Stimulated activated naive CD8-positive, alpha-beta T cell treated with anti-CD3 and anti-CD28 coated beads, Interleukin-15, Interleukin-2, amounts not matched to agents 100 U/mL and 50 U/mL, for 24 hours (primary cell): ENCODE results near the gene PLCG1.

Experiments used
- ATAC-seq: fragments of 150-1000 bp; cut with Tn5 transposase; one replicate; pipeline ENCODE4 v1.10.0; 2021
- DNase-seq: peaks from one replicate; pipeline ENCODE4 v3.0.0; 2021

The PLCG1 gene

DNA sequence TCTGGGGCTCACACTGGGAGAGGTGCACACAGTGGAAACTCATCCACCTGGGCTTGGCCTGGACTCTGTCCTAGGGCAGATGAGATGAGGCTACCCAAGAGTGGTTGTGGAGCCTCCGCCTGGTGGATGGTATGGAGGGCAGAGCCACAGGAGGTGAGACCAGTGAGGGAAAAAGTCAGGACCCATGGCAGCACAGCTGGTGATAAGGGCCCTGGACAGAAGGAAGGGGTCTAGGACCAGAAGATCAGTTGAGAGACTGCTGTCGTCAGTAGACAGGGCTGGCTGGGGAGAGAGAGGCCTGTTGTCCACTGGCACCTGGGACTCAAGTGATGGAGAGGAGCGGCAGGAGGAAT lies 29.8 kb downstream of the PLCG1 start:
- no peak for DNase-seq
- no peak for ATAC-seq

DNA sequence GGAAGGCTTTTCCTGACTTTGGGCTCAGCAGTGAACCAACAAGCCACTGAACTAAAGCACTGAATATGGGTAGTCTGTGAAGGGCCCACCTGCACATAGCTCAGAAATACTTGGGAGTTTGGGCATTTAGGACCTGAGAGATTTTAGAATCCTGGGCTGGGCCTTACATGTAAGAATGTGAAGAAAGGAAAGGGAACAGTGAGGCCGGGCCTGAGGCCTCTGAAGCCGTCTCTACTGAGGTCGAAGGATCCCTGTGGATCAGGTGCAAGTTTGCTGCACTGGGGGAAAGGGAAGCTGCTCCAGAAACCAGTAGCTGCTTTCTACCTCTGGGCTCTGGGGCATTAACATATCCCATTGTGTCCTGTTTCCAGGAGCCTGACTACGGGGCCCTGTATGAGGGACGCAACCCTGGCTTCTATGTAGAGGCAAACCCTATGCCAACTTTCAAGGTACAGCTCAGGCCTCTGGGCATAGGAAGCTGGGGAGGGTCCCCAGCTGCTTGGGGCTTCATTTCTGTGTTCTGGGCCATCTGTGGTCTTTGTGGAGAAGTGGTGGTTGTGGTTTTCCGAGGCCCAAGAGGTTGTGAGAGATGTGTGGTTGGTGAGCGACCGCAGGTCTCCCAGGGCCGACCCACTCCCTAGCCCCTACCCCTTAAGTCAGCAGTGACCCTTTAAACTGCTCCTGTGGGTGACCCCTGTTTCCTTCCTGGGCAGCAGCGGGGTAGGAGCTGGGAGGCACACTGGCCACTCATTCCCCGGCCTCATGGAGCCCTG lies 30.3 kb downstream of the PLCG1 start:
- ATAC-seq (no peak), DNase-seq (no peak)

DNA sequence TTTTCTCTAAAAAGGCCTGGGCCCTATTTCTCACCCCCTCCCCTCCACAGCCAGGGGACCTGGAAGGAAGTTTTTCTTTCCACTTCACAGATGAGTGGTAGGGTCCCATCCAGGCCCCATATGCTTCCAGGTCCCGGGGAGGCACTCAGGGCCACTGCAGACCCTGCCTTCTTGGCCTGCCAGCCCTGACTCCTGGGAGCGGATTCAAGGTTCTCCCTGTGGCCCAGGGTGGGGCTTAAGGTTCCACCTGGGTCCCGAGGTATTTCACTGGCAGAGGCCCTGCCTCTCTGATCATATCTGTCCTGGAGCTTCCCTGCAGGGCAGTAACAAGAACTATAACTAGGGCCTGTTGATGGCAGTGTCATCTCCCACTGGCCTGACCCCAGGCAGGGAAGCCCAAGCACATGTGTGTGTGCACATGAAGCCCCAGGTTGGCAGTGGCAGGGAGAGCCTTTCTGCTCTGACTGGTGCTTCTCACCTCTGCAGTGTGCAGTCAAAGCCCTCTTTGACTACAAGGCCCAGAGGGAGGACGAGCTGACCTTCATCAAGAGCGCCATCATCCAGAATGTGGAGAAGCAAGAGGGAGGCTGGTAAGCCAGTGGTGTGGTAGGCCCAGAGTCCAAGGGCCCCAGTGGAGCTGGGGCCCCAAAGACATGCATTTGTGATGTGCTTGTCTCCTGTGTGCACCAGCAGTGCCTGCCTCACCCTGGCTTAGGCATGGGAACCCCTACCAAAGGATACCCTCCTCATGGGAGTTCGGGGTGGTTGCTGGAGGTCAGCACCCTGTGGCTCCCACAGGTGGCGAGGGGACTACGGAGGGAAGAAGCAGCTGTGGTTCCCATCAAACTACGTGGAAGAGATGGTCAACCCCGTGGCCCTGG lies 31.2 kb downstream of the PLCG1 start:
- ATAC-seq, result no peak
- no peak for DNase-seq

DNA sequence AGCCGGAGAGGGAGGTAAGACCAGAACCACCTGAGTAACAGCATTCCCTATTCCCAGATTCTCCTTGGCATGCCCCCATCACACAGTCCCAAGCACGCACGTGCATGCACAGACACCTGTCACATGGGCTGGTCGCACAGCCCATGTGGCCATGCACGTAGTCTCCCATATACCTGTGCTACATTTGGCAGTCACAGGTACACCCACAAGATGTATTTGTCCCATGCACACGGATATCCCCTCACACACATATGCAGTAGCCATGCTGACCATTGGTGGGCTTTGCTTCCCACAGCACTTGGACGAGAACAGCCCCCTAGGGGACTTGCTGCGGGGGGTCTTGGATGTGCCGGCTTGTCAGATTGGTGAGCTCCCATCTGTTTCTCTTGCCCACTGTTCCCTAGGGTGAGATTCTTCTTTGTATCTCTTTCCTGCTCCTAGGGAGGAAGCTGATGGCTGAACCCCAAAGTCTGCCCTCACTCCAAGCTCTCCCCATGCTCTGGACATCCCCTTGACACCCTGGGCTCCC lies 31.9 kb downstream of the PLCG1 start:
- DNase-seq (no peak), ATAC-seq (no peak)

DNA sequence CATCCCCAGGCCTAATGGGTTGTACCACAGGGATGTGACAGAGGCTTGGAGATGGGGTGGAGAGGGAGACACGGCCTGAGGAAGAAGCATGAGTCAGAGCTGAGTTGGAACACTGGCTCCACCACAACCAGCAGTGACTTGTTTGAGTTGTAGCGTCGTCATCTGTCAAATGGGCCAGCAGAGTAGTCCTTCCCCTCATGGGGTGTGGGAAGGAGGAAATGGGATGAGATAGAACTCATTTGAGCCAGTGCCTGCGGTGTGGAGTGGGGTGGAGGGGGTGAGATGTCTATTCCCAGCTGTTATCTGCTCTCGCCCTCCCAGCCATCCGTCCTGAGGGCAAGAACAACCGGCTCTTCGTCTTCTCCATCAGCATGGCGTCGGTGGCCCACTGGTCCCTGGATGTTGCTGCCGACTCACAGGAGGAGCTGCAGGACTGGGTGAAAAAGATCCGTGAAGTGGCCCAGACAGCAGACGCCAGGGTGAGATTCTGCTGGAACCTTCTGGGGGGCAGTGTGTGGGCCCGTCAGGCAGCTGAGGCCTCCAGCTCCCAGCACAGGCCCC lies 32.5 kb downstream of the PLCG1 start:
- no peak for ATAC-seq
- peak; percentile 1 for DNase-seq

DNA sequence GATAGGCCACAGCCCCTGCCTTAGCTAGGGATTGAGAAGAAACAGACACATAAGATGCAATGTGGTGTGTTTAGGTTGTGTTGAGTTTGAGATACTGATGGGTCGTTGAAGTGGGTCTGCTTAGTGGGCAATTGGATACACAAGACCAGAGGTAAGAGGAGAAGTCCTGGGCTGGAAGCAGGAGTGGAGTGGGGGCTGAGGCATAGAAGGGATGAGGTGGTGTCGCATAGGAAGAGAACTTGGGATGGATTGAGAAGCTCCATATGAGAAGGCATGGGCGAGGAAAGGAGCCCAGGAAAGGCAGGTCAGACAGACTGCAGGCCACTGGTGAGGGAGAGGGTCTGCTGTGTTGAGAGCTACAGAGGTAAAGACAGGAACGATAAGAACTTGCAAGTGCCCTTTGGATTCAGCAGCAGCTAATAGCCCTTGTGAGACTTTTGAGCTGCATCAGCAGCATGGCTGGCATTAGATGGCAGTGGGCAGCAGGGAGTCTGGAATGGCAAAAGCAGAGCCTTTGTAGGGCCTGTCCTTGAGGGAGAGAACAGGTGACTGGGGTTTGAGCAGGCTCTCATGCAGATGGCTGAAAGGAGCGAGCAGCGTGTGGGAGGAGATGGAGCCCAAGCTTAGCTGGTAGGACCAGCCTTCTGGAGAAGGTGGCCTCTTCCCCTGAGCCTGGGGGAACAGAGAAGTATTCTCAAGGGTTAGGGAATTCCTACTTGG lies 33.2 kb downstream of the PLCG1 start:
- ATAC-seq (no peak), DNase-seq (peak; percentile 2)

DNA sequence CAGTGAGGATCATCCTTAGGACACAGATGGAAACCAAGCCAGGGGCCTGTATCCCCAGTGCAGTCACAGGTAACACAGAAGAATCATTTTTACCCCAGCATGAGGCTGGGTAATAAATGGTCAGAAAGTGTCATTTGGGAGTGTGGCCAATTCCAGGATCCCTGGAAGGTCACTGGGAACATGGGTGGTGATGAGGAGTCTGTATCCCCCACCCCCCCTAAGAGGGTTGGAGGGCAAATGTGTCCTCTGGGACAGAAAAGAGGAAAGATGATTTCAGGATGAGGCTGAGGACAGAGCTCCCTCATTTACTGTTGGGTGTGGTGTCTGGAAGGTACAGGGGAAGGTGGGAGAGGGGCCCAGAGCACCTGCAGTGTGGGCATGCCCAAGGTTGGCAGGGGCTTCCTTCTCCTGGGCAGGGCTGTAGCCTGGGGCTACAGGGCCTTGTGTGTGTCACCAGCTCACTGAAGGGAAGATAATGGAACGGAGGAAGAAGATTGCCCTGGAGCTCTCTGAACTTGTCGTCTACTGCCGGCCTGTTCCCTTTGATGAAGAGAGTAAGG lies 34.5 kb downstream of the PLCG1 start:
- ATAC-seq (no peak), DNase-seq (peak; percentile 2)

DNA sequence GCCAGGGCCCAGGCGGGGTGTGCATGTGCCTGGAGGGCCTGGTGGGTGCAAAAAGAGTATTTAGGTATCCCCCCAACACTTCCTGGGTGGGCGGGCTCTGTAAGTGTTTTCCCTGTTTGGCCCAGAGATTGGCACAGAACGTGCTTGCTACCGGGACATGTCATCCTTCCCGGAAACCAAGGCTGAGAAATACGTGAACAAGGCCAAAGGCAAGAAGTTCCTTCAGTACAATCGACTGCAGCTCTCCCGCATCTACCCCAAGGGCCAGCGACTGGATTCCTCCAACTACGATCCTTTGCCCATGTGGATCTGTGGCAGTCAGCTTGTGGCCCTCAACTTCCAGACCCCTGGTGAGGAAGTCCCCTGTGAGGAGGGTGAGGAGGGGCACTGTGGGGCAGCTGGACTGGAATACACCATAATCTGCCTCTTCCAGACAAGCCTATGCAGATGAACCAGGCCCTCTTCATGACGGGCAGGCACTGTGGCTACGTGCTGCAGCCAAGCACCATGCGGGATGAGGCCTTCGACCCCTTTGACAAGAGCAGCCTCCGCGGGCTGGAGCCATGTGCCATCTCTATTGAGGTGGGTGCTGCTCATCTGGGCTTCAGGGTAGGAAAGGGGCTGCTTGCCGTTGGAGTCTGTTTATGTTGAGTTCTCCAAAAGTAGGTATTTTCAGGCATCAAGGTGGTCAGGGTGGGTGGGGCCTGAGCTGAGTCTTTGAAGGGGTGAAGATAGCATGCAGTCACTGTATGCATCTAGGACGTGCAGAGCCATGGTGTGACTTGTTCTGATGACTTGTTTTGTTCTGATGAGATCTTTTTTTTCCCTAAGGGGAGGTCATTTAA lies 35.2 kb downstream of the PLCG1 start:
- ATAC-seq (peak; percentile 7), DNase-seq (peak; percentile 9)

DNA sequence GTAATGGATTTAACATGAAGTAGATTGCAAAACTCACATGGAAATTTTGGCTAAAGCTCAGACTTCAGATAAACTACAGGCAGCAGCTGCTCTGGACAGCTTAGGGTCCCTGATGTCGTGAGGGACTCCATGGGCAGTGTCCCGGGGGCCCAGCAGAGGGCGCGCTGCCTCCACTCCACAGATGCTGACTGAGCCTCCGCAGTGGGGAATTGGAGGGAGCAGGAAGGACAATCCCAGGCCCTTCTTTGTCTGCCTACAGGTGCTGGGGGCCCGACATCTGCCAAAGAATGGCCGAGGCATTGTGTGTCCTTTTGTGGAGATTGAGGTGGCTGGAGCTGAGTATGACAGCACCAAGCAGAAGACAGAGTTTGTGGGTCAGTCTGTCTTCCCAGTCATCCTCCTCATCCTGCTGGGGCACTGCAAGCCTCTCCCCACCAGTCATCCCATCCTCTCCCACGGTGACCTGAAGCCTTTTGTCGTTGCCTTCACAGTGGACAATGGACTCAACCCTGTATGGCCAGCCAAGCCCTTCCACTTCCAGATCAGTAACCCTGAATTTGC lies 35.9 kb downstream of the PLCG1 start:
- peak; percentile 69 for ATAC-seq
- peak; percentile 75 for DNase-seq

DNA sequence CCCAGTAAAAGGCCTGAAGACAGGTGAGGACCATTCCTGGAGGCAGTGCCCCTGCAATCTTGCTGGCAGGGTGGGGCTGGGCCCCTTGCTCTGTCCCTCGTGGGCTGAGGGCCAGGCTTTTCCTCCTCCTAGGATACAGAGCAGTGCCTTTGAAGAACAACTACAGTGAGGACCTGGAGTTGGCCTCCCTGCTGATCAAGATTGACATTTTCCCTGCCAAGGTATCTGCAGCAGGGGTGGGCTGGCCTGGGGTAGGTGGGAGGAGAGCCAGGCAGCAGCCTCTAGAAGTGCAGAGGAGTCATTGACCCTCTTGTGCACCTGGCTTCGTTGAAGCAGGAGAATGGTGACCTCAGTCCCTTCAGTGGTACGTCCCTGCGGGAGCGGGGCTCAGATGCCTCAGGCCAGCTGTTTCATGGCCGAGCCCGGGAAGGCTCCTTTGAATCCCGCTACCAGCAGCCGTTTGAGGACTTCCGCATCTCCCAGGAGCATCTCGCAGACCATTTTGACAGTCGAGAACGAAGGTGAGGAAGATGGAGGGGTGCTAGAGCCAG lies 36.5 kb downstream of the PLCG1 start:
- no peak for DNase-seq
- ATAC-seq, result no peak

DNA sequence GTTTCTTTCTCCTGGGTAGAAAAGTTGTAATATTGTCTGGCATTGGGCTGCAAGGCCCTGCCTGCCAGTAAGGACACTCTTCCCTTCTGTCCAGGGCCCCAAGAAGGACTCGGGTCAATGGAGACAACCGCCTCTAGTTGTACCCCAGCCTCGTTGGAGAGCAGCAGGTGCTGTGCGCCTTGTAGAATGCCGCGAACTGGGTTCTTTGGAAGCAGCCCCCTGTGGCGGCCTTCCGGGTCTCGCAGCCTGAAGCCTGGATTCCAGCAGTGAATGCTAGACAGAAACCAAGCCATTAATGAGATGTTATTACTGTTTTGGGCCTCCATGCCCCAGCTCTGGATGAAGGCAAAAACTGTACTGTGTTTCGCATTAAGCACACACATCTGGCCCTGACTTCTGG lies 37.0 kb downstream of the PLCG1 start:
- DNase-seq, result no peak
- no peak for ATAC-seq

DNA sequence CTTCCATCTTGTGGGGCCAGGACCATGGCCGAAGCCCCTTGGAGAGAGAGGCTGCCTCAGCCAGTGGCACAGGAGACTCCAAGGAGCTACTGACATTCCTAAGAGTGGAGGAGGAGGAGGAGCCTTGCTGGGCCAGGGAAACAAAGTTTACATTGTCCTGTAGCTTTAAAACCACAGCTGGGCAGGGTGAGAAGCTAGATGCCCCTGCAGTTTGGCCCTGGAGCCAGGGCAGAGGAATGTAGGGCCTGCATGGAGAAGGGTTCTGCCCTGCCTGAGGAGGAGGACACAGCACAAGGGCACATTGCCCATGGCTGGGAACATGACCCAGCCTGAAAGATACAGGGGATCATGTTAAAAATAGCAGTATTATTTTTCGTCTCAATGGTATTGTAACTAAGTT lies 37.4 kb downstream of the PLCG1 start:
- DNase-seq (no peak), ATAC-seq (no peak)

DNA sequence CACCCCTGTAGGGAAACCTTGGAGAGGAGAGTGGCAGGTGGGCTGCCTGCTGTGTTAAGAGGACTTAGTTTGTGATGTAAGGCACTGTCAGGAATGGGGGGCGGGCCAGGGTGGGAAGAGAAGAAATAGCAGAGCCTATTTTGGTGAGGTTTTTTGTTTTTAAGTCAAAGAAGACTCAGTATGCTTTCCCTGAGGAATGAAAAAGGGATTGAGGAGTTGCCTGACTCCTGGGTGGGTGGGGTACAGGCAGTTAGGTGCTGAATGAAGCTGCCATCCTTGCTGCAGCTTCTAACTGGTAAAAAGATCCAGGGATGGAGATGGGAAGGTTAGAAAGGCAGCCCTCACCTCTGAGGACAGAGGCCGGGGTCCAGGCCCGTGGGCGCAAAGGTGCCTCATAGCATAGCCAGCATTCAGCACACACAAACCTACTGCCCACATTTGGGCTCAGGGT lies 37.9 kb downstream of the PLCG1 start:
- DNase-seq (no peak), ATAC-seq (no peak)

DNA sequence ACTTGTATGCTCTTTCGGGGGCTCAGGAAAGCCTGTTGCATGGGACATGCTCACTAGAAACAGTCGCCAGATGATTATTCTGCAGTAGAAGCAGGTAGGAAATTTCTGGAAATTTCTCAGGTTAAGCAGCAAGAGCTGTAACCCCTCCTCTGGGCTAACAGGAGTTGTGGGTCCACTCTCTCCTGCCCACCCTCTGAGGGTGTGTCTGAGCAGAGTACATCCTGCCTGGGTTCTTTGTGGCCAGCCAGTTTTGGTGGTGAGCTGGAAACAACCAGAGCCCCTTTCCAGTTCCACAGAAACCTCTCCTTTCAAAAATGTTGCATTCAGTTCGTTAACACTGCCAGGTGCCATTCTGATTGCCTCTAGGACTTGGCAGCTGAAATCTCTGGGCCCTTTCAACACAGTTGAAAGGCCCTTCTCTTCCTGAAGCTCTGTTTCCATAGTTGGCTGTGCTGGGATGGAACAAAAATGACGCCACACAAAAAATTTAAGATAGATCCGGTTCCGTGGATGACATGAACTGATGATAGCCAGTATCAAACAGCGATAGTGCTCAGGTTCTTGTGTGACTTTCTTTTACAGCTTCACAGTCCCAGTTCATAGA lies 38.5 kb downstream of the PLCG1 start:
- DNase-seq, result no peak
- ATAC-seq, result no peak

DNA sequence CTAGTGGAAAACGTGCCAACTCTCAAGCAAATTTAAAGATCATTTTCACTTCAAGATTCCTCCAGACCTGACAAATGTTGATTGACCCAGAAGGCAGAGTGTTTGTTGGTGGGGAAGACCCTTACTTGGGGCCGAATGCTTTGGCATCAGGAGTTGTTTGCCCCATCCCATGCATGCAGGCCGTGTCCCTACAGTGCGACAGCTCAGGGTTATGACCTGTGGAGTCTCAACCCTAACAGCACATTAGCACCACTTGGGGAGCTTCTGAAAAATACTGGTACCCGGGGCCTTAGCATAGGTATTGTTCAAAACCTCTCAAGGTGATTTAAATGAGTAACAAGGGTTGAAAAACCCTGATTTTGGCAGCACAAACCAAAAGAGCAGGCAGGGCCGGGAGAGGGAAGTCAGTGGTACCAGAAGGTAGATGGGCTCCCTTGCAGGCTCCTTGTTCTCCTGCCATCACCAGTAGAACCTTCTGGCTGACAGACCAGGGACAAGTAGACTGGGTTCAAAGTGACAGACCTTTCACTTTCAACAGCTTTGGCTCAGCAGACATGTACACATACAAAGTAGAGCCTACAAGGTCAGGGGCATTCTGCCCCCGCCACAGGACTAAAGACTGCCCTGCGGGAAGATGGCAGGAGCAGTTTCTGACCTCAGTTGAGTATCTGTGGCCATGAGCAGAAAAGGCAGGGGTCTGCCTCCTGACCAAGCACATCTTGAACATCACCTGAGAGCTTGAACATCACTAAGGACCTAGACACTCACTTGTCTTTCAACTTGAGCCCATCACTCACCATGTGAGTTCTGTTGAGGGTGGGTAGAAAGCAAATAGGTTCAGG lies 39.6 kb downstream of the PLCG1 start:
- DNase-seq (no peak), ATAC-seq (no peak)

DNA sequence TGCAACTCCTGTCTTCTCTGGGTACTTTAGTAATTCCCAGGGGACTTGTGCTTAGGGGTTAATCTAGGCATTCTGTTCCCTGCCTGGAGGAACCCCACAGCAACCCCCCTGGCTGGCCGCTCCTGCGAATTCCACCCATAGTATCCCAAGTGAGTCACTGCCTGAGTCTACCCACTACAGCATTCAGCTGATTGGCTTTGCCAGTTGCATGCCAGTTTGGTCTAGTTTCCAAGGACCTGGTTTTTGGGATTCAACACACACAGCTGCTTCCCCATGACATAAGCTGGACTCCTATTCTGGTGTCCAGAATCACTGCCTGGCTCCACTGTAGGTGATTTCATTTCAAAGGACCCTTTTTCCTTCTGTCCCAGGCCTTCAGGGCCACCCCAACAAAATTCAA lies 40.3 kb downstream of the PLCG1 start:
- DNase-seq (no peak), ATAC-seq (no peak)

DNA sequence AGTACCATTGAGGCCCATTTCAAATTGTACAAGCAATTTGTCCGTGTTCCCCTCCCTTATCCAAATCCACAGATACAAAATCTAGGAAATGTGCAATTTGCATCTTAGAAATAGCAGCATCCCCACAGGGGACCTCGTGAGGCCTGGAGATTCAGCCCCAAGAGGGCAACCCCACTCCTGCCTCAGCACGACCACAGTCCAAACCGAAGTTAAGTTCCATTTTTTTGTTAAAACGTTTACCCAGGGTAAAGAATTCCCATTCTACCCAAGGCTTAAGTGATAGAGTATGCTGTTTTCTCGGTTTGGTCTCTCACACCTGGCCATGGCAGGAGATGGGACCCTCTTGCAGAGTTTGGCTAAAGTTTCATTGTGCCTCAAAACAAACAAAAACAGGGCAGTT lies 41.2 kb downstream of the PLCG1 start:
- DNase-seq (no peak), ATAC-seq (no peak)

DNA sequence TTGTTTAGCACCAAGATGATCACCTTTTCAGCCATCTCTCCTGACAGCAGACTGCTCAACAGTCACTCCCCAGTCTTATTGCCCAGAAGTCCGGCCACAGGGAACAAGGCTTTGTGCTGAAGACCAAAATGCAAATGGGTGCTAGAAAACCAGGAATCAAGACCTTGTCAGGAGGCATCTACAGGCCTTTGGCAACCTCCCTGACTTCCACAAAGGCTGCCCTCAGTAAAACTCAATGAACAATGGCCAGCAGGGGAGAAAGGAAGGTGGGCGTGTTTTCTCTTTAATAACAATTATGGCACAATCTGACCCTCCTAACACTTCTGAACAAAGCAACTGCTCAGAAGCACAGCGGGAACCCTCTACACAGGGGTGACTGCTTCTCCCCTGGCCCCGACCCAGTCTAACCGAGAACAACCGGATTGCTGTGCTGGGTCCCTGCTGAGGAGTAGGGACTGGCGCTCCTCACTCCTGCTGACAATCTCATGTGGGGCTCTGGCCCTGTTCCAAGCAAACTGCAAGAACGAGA lies 41.6 kb downstream of the PLCG1 start:
- no peak for ATAC-seq

DNA sequence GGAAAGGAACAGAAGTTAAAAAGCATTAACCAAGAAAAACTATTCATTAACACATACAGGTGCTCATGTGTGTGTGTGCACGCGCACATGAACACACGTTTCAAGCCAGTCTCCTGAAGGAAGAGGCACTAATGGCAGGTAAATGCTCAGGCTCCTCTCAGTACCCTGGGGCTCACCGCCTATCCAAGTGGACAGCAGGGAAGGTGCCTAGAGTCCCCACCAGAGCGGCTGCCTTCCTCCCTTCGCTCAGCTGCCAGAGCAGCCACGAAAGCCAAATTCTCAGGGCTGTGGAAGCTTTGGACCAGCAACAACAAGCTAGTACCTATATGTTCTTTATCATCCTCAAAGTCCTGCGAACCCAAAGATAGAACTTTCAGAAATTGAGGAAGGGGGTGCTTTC lies 42.6 kb downstream of the PLCG1 start:
- DNase-seq (no peak), ATAC-seq (no peak)

More for the DNA sequence above, 41.6 kb downstream of the PLCG1 start:
- DNase-seq, result no peak
